Upper lobe of right lung (tissue), 1 donor: ENCODE results near the gene TMEM80. TPM values are rescaled to one million over a fixed set of nuclear protein-coding genes. Genes with fewer than 3 reads are reported as not detected.
A peak's percentile ranks its signal among the peaks of the same experiment; 100 is the strongest.

Experiments used
- ATAC-seq: fragments of 200-7000 bp; cut with Tn5 transposase; one replicate; pipeline ENCODE4 v1.9.1; 2020; ENCODE audit warnings: mild to moderate bottlenecking, moderate library complexity
- DNase-seq: peaks from one replicate; pipeline ENCODE4 v3.0.0-alpha.2; 2020
- H3K27ac ChIP-seq: fragments of 200-600 bp; one replicate; pipeline ENCODE4 v1.8.0; 2022
- H3K27me3 ChIP-seq: fragments of 200-600 bp; one replicate; pipeline ENCODE4 v1.8.0; 2022; ENCODE audit warnings: mild to moderate bottlenecking
- H3K36me3 ChIP-seq: fragments of 200-600 bp; one replicate; pipeline ENCODE4 v1.8.0; 2022
- H3K4me1 ChIP-seq: fragments of 200-600 bp; one replicate; pipeline ENCODE4 v1.8.0; 2022
- H3K4me3 ChIP-seq: fragments of 200-600 bp; one replicate; pipeline ENCODE4 v1.8.0; 2022; ENCODE audit warnings: mild to moderate bottlenecking
- H3K9me3 ChIP-seq: fragments of 200-600 bp; one replicate; pipeline ENCODE4 v1.8.0; 2022
- CTCF ChIP-seq: fragments of 200-600 bp; IDR thresholded peaks from one replicate; pipeline ENCODE4 v1.8.0; 2022; ENCODE audit warnings: antibody characterized with exemption
- intact Hi-C: fragments of 100-400 bp; cut with DNase I; formaldehyde crosslinking; loops from one replicate; pipeline ENCODE4 v1.11.0; 2022
- total RNA-seq: library from RNA; stranded (reverse); fragmentation: NEBNext Ultra II Directional; extraction: Animal tissue kit (Norgen Biotek cat#: 25700); gene quantifications from one replicate; pipeline ENCODE4 v1.2.1, GENCODE V29; 2021
- donor health status: DM: no; HTN: yes; CAD: no; lungs with severe emphysema.

The TMEM80 gene
- total RNA-seq, 1 donor from 2014 or later, result 33.2 TPM

GRCh38 chr11:699116-699508, 3.5 kb downstream of the TMEM80 start:
- no peak for ATAC-seq
- peaks cover 34% of the 10 kb centered on the region for H3K4me1 ChIP-seq
- peaks cover 9% of the 10 kb centered on the region for H3K36me3 ChIP-seq
- TF ChIP-seq CTCF, result no peak
- H3K4me3 ChIP-seq, result no peak overlapping the region
- no peak overlapping the region for H3K27ac ChIP-seq
- H3K9me3 ChIP-seq, result no peaks in the 10 kb centered on the region
- H3K27me3 ChIP-seq, result no peaks in the 10 kb centered on the region
- intact Hi-C loops, result no loop called here
- DNase-seq, result no peak

GRCh38 chr11:699753-700152, 4.1 kb downstream of the TMEM80 start:
- no peak for DNase-seq
- Histone ChIP-seq H3K27ac (no peak overlapping the region), H3K4me1 (peaks cover 39% of the 10 kb centered on the region), H3K9me3 (no peaks in the 10 kb centered on the region), H3K27me3 (no peaks in the 10 kb centered on the region), H3K4me3 (no peak overlapping the region), H3K36me3 (peaks cover 9% of the 10 kb centered on the region)
- intact Hi-C loops, result no loop called here
- no peak for ATAC-seq
- no peak for TF ChIP-seq CTCF

GRCh38 chr11:701741-702461, 6.3 kb downstream of the TMEM80 start:
- TF ChIP-seq CTCF, result no peak
- H3K27ac ChIP-seq, result no peak overlapping the region
- no peak for DNase-seq

GRCh38 chr11:702462-703461, 7.1 kb downstream of the TMEM80 start:
- ATAC-seq, result peak; percentile 67
- Histone ChIP-seq H3K4me3 (no peak overlapping the region), H3K36me3 (peaks cover 9% of the 10 kb centered on the region), H3K4me1 (peaks cover 39% of the 10 kb centered on the region), H3K9me3 (no peaks in the 10 kb centered on the region), H3K27me3 (peaks cover 8% of the 10 kb centered on the region), H3K27ac (peak overlapping the region; percentile 56)
- intact Hi-C loops, result no loop called here
- no peak for TF ChIP-seq CTCF
- peak; percentile 92 for DNase-seq

More at GRCh38 chr11:701741-702461, 6.3 kb downstream of the TMEM80 start:
- Histone ChIP-seq H3K4me1 (peaks cover 43% of the 10 kb centered on the region), H3K9me3 (no peaks in the 10 kb centered on the region), H3K4me3 (no peak overlapping the region), H3K36me3 (peaks cover 9% of the 10 kb centered on the region), H3K27me3 (no peaks in the 10 kb centered on the region)
- intact Hi-C loops, result no loop called here
- ATAC-seq, result no peak

GRCh38 chr11:703506-703905, 7.9 kb downstream of the TMEM80 start:
- Histone ChIP-seq H3K4me1 (peaks cover 35% of the 10 kb centered on the region), H3K4me3 (no peak overlapping the region), H3K27ac (peak overlapping the region; percentile 56), H3K36me3 (peaks cover 9% of the 10 kb centered on the region), H3K9me3 (no peaks in the 10 kb centered on the region), H3K27me3 (peaks cover 14% of the 10 kb centered on the region)
- intact Hi-C loops, result no loop called here
- DNase-seq, result no peak
- no peak for TF ChIP-seq CTCF
- ATAC-seq, result no peak
